Keratinocyte (primary cell): ENCODE results near the gene CUX1. TPM values are rescaled to one million over a fixed set of nuclear protein-coding genes. Genes with fewer than 3 reads are reported as not detected.

Experiments
- DNase-seq: peaks from one replicate; pipeline ENCODE4 v3.0.0-alpha.2; 2011; ENCODE audit warnings: low read depth, missing footprints, low spot score
- FAIRE-seq: peaks from 2 replicates; lab custom pipeline; 2011; peaks lifted over from hg19 to GRCh38; lab: Jason Lieb, UNC
- H2AFZ ChIP-seq: 2 replicates; pipeline ENCODE4 v1.6.0; 2012; ENCODE audit warnings: low read length, control low read depth, inconsistent platforms; ENCODE audit not compliant: control insufficient read depth
- H3K27ac ChIP-seq: 2 replicates; pipeline ENCODE4 v1.5.1; 2011; ENCODE audit warnings: low read length; ENCODE audit not compliant: control insufficient read depth, insufficient read depth
- H3K27me3 ChIP-seq: 3 replicates; pipeline ENCODE4 v1.6.0; 2011; ENCODE audit warnings: low read length; ENCODE audit not compliant: control insufficient read depth, insufficient read depth; ENCODE audit errors: extremely low read depth
- H3K36me3 ChIP-seq, 2 experiments: 2 replicates in 1 of 2; 3 replicates in 1 of 2; pipeline ENCODE4 v1.5.1; 2011; ENCODE audit warnings: low read length in 2 of 2, mild to moderate bottlenecking in 1 of 2; ENCODE audit not compliant: control insufficient read depth in 2 of 2, insufficient read depth in 2 of 2; ENCODE audit errors: extremely low read depth in 1 of 2
- H3K4me1 ChIP-seq: 3 replicates; pipeline ENCODE4 v1.5.1; 2011; ENCODE audit warnings: low read length; ENCODE audit not compliant: control insufficient read depth, insufficient read depth; ENCODE audit errors: extremely low read depth
- H3K4me2 ChIP-seq: 3 replicates; pipeline ENCODE4 v1.6.0; 2011; ENCODE audit warnings: low read depth, low read length; ENCODE audit not compliant: control insufficient read depth, insufficient read depth; ENCODE audit errors: extremely low read depth
- H3K4me3 ChIP-seq, 3 experiments: fragments of 200-600 bp in 1 of 3; sonication (generic) in 1 of 3; 2 replicates in 2 of 3; 3 replicates in 1 of 3; pipeline ENCODE4 v1.5.1; 2011 to 2016; ENCODE audit warnings: low read length in 3 of 3, mild to moderate bottlenecking in 3 of 3, control low read depth in 2 of 3, inconsistent platforms in 1 of 3, low read depth in 1 of 3, mixed read lengths in 1 of 3, mixed run types in 1 of 3, moderate library complexity in 1 of 3; ENCODE audit not compliant: control insufficient read depth in 2 of 3, insufficient read depth in 2 of 3; ENCODE audit errors: extremely low read depth in 1 of 3
- H3K79me2 ChIP-seq: 2 replicates; pipeline ENCODE4 v1.6.0; 2012; ENCODE audit warnings: low read length; ENCODE audit not compliant: control insufficient read depth, insufficient read depth
- H3K9ac ChIP-seq: 3 replicates; pipeline ENCODE4 v1.6.0; 2011; ENCODE audit warnings: low read length; ENCODE audit not compliant: control insufficient read depth, insufficient read depth; ENCODE audit errors: extremely low read depth
- H3K9me1 ChIP-seq: 3 replicates; pipeline ENCODE4 v1.6.0; 2011; ENCODE audit warnings: low read length; ENCODE audit not compliant: control insufficient read depth, insufficient read depth; ENCODE audit errors: extremely low read depth
- H3K9me3 ChIP-seq: 2 replicates; pipeline ENCODE4 v1.5.1; 2012; ENCODE audit warnings: low read depth, low read length; ENCODE audit not compliant: control insufficient read depth
- H4K20me1 ChIP-seq: 3 replicates; pipeline ENCODE4 v1.6.0; 2011; ENCODE audit warnings: low read length; ENCODE audit not compliant: control insufficient read depth, insufficient read depth; ENCODE audit errors: extremely low read depth
- CTCF ChIP-seq, 3 experiments: IDR thresholded peaks in 1 of 3; conservative IDR thresholded peaks in 1 of 3; optimal IDR thresholded peaks in 1 of 3; 2 replicates in 2 of 3; 3 replicates in 1 of 3; pipeline versions ENCODE3 to v1.5.1; 2011; ENCODE audit warnings: low read length in 3 of 3, mild to moderate bottlenecking in 3 of 3, moderate library complexity in 2 of 3, control low read depth in 1 of 3, inconsistent platforms in 1 of 3; ENCODE audit not compliant: insufficient read depth in 2 of 3; ENCODE audit errors: extremely low read depth in 1 of 3
- EZH2 ChIP-seq: IDR thresholded peaks from one replicate; pipeline ENCODE4 v1.6.1; 2012; ENCODE audit warnings: inconsistent platforms, mild to moderate bottlenecking, low read length, moderate library complexity
- dilution Hi-C: fragments of 300-500 bp; cut with MboI; formaldehyde crosslinking; loops from one replicate; pipeline ENCODE4 v1.7.0; 2020; ENCODE audit warnings: low sequenced_read_pairs; ENCODE audit not compliant: extremely low pct_ligation_motif_present
- polyA plus RNA-seq, 5 experiments: library from polyadenylated mRNA; depleted of rRNA in 3 of 5; stranded (reverse) in 3 of 5; stranded (forward) in 1 of 5; unstranded in 1 of 5; fragments of >200 nt; gene quantifications; 1 replicate in 1 of 5; 2 replicates in 3 of 5; 3 replicates in 1 of 5; pipeline versions ENCODE4 v1.2.1 to v1.2.3, GENCODE V29; 2011 to 2012; ENCODE audit warnings: missing spikeins in 2 of 5, low read depth in 1 of 5, low replicate concordance in 1 of 5

The CUX1 gene
- polyA plus RNA-seq, 1 donor (not counting 4 experiments of a cell fraction or from before 2014, with no cell fraction given) = 18.3 TPM

- DNase-seq = no peak
- Histone ChIP-seq H3K27ac (no peak overlapping the region), H3K36me3 (no peaks in the 10 kb centered on the region), H3K4me3 (no peak overlapping the region), H3K9ac (no peak overlapping the region), H3K79me2 (no peaks in the 10 kb centered on the region), H3K4me1 (no peaks in the 10 kb centered on the region), H4K20me1 (no peaks in the 10 kb centered on the region), H3K9me1 (no peaks in the 10 kb centered on the region), H3K27me3 (no peaks in the 10 kb centered on the region), H2AFZ (no peak overlapping the region), H3K4me2 (no peak overlapping the region), H3K9me3 (no peaks in the 10 kb centered on the region)
- no peak for FAIRE-seq
- TF ChIP-seq EZH2 (no peak), CTCF (optimal IDR thresholded peaks at IDR 0.05 in 1 of 3, IDR thresholded peaks at IDR 0.05 in 1 of 3, conservative IDR thresholded peaks at IDR 0.05 in 1 of 3; ENCODE audit: extremely low read depth in 1 of 3, insufficient read depth in 2 of 3, low read length in 3 of 3) (no peak)
- dilution Hi-C loops = no loop called here
These were observed 177.7 kb downstream of the CUX1 start for GRCh38 chr7:101995121-101995520.

- Histone ChIP-seq H3K4me2 (no peak overlapping the region), H4K20me1 (no peaks in the 10 kb centered on the region), H3K9ac (no peak overlapping the region), H2AFZ (no peak overlapping the region), H3K9me3 (no peaks in the 10 kb centered on the region), H3K9me1 (no peaks in the 10 kb centered on the region), H3K27ac (no peak overlapping the region), H3K79me2 (no peaks in the 10 kb centered on the region), H3K4me1 (no peaks in the 10 kb centered on the region), H3K27me3 (no peaks in the 10 kb centered on the region), H3K4me3 (no peak overlapping the region), H3K36me3 (no peaks in the 10 kb centered on the region)
- dilution Hi-C loops = no loop called here
- DNase-seq (no peak), FAIRE-seq (no peak)
- no peak for TF ChIP-seq EZH2
- TF ChIP-seq CTCF (optimal IDR thresholded peaks at IDR 0.05 in 1 of 3, IDR thresholded peaks at IDR 0.05 in 1 of 3, conservative IDR thresholded peaks at IDR 0.05 in 1 of 3; ENCODE audit: extremely low read depth in 1 of 3, insufficient read depth in 2 of 3, low read length in 3 of 3) = no peak
These were observed 178.8 kb downstream of the CUX1 start for GRCh38 chr7:101996131-101996691.
